Inflammatory macrophage (primary cell): ENCODE measurements around the gene LDB1.

Source experiments
- DNase-seq, 2 donors: peaks; one replicate each; pipeline ENCODE4 v3.0.0-alpha.2; 2020 to 2022

The LDB1 gene

DNA sequence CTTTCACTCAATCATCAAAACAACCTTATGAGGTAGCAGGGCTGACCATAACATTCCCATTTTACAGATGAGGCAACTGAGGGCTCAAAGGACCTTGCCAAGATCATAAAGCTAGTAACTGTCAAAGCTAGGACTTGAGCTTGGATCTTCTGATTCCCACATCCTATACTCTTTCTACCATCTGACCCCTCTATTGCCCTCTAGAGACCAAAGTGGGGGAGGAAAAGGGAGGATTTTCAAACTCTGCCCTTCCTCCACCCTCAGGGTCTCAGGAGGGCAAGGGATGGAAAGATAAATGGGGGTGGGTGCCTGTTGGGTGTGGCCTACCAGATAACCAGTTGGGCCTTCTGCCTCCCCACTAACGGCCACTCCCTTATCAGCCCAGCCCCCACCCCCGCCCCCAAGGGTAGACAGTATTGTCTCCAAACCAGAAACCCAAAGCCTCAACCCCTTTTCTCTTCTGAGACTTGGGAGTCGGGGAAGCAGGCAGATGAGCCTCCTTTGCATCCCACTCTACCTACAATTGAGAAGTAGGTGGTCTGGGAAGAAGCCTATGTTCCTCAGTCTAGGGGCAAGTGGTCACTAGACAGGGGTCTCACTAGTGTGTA, 7.9 kb downstream of the LDB1 start:
- no peak for DNase-seq

GRCh38 chr10:102111276-102111675, 8.9 kb downstream of the LDB1 start:
- no peak for DNase-seq

- DNase-seq, result no peak
These were observed 10.7 kb downstream of the LDB1 start for GRCh38 chr10:102109166-102110116.

- DNase-seq, result no peak
These were observed 13.2 kb downstream of the LDB1 start for GRCh38 chr10:102106998-102107397.

GRCh38 chr10:102102421-102102820, 17.7 kb downstream of the LDB1 start:
- no peak for DNase-seq

DNA sequence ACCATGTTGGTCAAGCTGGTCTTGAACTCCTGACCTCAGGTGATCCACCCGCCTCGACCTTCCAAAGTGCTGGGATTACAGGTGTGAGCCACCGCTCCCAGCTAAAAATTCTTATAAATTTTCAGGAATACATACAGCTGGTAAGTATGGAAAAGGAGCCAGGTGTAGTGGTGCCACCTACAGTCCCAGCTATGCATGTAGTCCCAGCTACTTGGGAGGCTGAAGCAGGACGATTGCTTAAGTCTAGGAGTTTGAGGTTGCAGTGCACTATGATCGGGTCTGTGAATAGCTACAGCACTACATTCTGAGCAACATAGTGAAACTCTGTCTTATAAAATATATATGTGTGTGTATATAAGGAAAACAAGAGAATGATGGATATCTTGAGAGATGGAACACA, 19.0 kb downstream of the LDB1 start:
- DNase-seq, result no peak

DNA sequence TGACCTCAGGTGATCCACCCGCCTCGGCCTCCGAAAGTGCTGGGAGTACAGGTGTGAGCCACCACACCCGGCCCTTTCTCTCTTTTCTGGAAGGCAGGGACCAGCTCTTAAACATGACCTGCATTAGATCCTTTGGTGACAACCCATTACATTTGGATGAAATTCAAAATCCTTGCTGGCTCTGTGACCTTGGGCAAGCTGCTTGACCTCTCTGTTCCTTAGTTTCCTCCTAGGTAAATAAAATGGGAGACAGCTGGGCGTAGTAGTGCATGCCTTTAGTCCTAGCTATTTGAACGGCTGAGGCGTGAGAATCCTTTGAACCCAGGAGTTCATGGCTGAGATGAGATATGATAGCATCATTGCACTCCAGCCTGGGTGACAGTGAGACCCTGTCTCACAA, 23.7 kb downstream of the LDB1 start:
- DNase-seq, result no peak

- no peak for DNase-seq
These were observed 29.4 kb downstream of the LDB1 start for GRCh38 chr10:102090772-102091171.

GRCh38 chr10:102086196-102086595, 34.0 kb downstream of the LDB1 start:
- DNase-seq, result no peak

GRCh38 chr10:102085336-102085735, 34.8 kb downstream of the LDB1 start:
- DNase-seq, result peak; percentile 39 to 80

- DNase-seq, result no peak
These were observed 36.6 kb downstream of the LDB1 start for GRCh38 chr10:102083541-102083940.

DNA sequence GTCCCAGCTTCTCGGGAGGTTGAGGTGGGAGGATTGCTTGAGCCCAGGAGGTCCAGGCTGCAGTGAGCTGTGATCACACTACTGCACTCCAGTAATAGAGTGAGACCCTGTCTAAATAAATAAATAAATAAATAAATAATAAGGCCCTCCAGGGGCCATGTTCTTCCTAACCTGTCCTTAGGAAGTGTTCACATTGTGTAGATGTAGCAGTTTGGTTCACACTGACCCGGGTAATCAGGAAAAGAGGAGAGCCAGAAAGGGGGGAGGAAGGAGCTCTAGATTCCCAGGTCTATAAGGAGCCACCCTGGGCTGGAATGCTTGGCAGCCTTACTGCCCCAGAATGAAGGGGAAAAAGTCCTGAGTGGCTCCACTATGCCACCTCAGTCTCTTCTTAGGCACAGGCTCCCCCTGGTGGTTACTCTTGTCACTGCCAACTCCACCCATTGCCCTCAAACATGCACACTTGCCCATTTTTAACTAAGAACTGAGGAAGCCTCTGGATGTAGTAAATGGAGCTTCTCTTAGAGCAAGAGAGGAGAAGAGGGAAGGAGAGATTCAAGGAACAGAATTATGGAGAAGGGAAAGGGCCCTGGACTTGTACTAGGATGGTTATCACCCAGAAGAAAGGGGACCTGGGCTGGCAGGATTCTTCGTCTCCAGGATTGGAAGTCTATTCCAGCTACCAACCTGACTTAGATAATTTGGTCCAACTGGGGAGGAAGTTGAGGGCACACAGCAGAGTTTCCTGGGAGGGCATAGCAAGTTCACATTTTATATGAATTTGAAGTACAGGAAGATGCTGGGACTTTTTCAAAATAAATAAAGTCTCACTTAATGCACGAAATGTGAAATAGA, 47.3 kb downstream of the LDB1 start:
- DNase-seq, result peak; percentile 86

DNA sequence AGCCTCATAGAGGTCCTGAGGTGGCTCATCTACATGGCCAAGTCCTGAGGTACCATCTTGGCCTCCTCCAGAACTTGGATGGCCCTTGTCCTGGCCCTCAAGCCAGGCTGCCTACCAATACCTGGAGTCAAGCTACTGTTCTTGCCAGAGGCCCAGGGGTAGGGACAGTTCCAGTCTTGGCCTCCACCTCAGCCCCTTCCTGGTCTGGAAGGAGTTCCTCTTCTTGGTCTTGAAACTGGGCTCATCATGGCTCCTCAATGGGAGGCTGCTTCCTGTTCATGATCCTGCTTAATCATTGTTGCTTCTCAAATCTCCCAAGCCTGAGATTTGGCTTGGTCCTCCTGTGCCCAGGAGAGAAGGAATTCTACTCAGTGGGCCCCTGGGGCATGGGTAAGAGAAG, 51.1 kb downstream of the LDB1 start:
- DNase-seq, result peak; percentile 59 to 70

- DNase-seq, result no peak
These were observed 52.0 kb downstream of the LDB1 start for GRCh38 chr10:102068216-102068615.

DNA sequence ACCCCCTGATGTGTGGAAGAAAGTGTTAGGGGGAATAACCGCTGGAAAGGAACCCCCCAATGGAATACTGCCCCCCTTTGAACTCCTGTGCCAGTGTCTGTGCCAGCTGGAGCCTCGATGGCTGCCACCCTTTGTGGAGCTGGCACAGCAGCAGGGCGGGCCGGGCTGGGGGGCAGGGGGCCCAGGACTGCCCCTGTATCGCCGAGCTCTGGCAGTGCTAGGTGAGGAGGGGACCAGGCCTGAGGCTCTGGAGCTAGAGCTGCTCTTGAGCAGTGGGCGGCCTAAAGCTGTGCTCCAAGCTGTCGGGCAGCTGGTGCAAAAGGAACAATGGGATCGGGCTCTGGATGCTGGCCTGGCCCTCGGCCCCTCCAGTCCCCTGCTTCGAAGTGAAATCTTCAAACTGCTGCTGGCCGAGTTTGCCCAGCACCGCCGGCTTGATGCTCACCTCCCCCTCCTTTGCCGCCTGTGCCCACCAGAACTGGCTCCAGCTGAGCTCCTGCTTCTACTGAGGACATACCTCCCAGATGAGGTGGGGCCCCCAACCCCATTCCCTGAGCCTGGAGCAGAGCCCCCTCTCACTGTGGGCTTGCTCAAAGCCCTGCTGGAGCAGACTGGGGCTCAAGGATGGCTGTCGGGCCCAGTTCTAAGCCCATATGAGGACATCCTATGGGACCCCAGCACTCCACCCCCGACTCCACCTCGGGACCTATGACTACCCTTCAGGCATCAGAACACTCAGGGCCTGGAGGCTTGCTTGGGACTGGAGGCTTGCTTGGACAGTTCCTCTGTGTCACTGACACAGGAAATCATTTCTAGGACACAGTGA, 52.9 kb downstream of the LDB1 start:
- DNase-seq, result no peak

DNA sequence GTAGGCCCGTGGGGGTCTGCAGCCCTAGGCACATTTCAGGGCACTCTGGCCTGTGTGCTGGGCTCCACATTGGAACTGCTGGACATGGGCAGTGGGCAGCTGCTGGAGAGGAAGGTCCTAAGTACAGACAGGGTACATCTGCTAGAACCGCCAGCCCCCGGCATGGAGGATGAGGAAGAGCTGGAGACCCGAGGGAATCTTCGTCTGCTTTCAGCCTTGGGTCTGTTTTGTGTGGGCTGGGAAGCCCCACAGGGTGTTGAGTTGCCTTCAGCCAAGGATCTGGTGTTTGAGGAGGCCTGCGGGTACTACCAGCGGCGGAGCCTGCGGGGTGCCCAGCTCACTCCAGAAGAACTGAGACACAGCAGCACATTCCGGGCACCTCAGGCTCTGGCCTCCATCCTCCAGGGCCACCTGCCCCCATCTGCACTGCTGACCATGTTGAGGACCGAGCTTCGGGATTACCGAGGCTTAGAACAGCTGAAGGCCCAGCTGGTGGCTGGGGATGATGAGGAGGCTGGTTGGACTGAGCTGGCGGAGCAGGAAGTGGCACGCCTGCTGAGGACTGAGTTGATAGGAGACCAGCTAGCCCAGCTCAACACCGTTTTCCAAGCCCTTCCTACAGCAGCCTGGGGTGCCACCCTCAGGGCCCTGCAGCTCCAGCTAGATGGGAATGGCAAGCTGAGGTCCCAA, 53.6 kb downstream of the LDB1 start:
- no peak for DNase-seq

GRCh38 chr10:102065561-102066398, 54.4 kb downstream of the LDB1 start:
- peak; percentile 7 to 45 for DNase-seq

DNA sequence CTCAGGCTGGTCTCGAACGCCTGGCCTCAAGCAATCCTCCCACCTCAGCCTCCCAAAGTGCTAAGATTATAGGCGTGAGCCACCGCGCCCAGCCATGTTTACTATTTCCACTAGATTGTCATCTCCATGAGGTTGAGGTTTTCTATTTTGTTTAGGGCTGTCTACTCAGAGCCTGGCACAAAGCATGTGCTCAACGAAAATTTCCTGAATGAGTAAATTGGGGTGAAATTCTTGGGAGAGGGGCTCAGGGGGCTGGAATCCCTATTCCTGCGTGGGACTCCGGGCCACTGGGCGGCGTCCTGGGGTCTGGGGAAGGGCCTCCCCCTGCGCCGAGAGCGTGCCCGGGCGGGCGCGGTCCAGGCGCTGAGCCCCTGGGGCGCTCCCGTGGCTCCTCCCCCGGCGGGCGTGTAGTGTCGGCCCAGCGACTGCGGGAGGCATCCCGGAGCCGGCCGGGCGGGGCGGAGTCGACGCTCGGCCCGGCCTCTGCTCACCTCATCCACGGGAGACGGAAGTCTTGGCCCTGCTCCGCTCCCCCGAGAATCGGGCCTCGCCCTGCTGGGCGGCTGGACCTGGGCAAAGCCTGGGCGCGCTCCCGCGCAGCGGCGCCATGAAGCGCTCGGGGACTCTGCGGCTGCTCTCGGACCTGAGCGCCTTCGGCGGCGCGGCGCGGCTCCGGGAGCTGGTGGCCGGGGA, 55.2 kb downstream of the LDB1 start, which contains the start of gene HPS6:
Gene HPS6, plus strand, starts transcription at position 482 of the 693 bp plus-strand sequence. Its CDS starts 126 bp downstream, at position 608.
- peak; percentile 95 to 96 for DNase-seq

- DNase-seq, result no peak
These were observed 55.7 kb downstream of the LDB1 start for GRCh38 chr10:102064503-102064867.

GRCh38 chr10:102059987-102060386, 60.2 kb downstream of the LDB1 start:
- DNase-seq, result no peak
